CD4-positive, CD25-positive, alpha-beta regulatory T cell (primary cell): ENCODE data around the gene FARP1. TPM values are rescaled to one million over a fixed set of nuclear protein-coding genes. Genes with fewer than 3 reads are reported as not detected.
"Not testable (repeated sequence)": the region's sequence is repeated elsewhere in the genome, so short reads cannot be mapped to it uniquely, and the experiment has no call there.

Experiments
- ATAC-seq, 2 donors: fragments of 150-1000 bp; cut with Tn5 transposase; one replicate each; pipeline ENCODE4 v1.10.0; 2021; ENCODE audit warnings: low read depth in 2 of 2, moderate number of reproducible peaks in 2 of 2, moderate library complexity in 1 of 2
- DNase-seq, 3 donors: peaks; one replicate each; pipeline versions ENCODE4 v3.0.0 to v3.0.0-alpha.2; 2012 to 2022; ENCODE audit warnings: mixed read lengths in 1 of 3
- H3K27ac ChIP-seq: one replicate; pipeline ENCODE4 v1.7.0; 2013; ENCODE audit warnings: mild to moderate bottlenecking, low read length; ENCODE audit not compliant: insufficient read depth, poor library complexity, severe bottlenecking
- H3K27me3 ChIP-seq: one replicate; pipeline ENCODE4 v1.7.0; 2013; ENCODE audit warnings: low read length; ENCODE audit not compliant: control insufficient read depth, insufficient read depth
- H3K36me3 ChIP-seq: one replicate; pipeline ENCODE4 v1.7.0; 2013; ENCODE audit warnings: mild to moderate bottlenecking, low read length, moderate library complexity; ENCODE audit not compliant: control insufficient read depth, insufficient read depth
- H3K4me1 ChIP-seq: 2 replicates; pipeline ENCODE4 v1.7.0; 2013; ENCODE audit warnings: mild to moderate bottlenecking, low read length; ENCODE audit not compliant: insufficient read depth, control insufficient read depth, poor library complexity, severe bottlenecking
- H3K4me3 ChIP-seq: one replicate; pipeline ENCODE4 v1.7.0; 2013; ENCODE audit warnings: low read depth, mild to moderate bottlenecking, low read length, moderate library complexity
- H3K9me3 ChIP-seq, 2 experiments: 1 replicate in 1 of 2; 2 replicates in 1 of 2; pipeline ENCODE4 v1.7.0; 2013; ENCODE audit warnings: low read length in 2 of 2, mild to moderate bottlenecking in 1 of 2, moderate library complexity in 1 of 2; ENCODE audit not compliant: control insufficient read depth in 2 of 2
- H3K27ac Mint-ChIP-seq, 3 donors: one replicate each; pipeline ENCODE4 v1.8.0; 2020 to 2022; ENCODE audit warnings: mild to moderate bottlenecking in 3 of 3, mixed read lengths in 3 of 3, moderate library complexity in 2 of 3
- H3K27me3 Mint-ChIP-seq: one replicate; pipeline ENCODE4 v1.8.0; 2022; ENCODE audit warnings: mild to moderate bottlenecking, mixed read lengths
- H3K36me3 Mint-ChIP-seq: one replicate; pipeline ENCODE4 v1.8.0; 2020; ENCODE audit warnings: mixed read lengths
- H3K4me1 Mint-ChIP-seq, 4 donors: one replicate each; pipeline ENCODE4 v1.8.0; 2020 to 2022; ENCODE audit warnings: mixed read lengths in 4 of 4, mild to moderate bottlenecking in 1 of 4
- H3K4me3 Mint-ChIP-seq, 4 donors: one replicate each; pipeline ENCODE4 v1.8.0; 2020 to 2022; ENCODE audit warnings: mild to moderate bottlenecking in 4 of 4, mixed read lengths in 4 of 4, moderate library complexity in 3 of 4
- H3K9me3 Mint-ChIP-seq, 7 donors: one replicate each; pipeline ENCODE4 v1.8.0; 2020 to 2022; ENCODE audit warnings: mixed read lengths in 7 of 7, mild to moderate bottlenecking in 3 of 7, moderate library complexity in 2 of 7
- polyA plus RNA-seq, 4 donors: library from polyadenylated mRNA; unstranded; fragments of 300-500 nt; fragmentation: Illumina TruSeq; gene quantifications; one replicate each; pipeline ENCODE4 v1.2.3, GENCODE V29; 2021
- total RNA-seq: library from RNA; stranded (reverse); gene quantifications from one replicate; pipeline ENCODE4 v1.2.3, GENCODE V29; 2022

The FARP1 gene
- total and polyA plus RNA-seq, 5 donors from 2014 or later: 0.25 to 0.79 (median 0.46) TPM

DNA sequence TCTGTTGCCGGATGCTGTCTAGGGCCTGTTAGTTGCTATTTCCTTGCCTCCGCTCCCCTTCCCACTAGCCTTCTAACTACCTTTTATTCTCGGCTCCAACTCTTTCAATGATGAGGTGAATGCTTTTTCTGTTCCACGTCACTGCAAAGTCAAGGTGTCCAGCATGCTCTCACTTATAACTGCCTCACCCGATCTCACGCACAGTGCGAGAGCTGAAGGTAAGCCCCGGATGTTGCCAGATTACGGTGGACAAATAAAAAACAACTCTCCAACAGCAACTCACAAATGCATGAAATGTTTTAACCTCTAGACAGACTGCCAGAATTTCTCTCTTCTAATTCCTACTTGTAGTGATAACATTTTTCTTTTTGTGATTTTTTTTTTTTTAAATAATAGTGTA lies 264.1 kb downstream of the FARP1 start:
- ATAC-seq (no peak), DNase-seq (no peak)
- Histone ChIP-seq H3K36me3 (no peaks in the 10 kb centered on the region), H3K27me3 (peaks cover 14% of the 10 kb centered on the region), H3K27ac (no peak overlapping the region), H3K9me3 (no peaks in the 10 kb centered on the region), H3K4me1 (no peaks in the 10 kb centered on the region), H3K4me3 (no peak overlapping the region)
- H3K36me3 Mint-ChIP-seq: no peaks in the 10 kb centered on the region
- H3K27me3 Mint-ChIP-seq: peaks cover 22% of the 10 kb centered on the region
- H3K4me1 Mint-ChIP-seq: peaks cover 0 to 3% (median under 1%) of the 10 kb centered on the region in 4 donors
- no peak overlapping the region for H3K27ac Mint-ChIP-seq
- no peak overlapping the region for H3K4me3 Mint-ChIP-seq
- H3K9me3 Mint-ChIP-seq: no peaks in the 10 kb centered on the region

DNA sequence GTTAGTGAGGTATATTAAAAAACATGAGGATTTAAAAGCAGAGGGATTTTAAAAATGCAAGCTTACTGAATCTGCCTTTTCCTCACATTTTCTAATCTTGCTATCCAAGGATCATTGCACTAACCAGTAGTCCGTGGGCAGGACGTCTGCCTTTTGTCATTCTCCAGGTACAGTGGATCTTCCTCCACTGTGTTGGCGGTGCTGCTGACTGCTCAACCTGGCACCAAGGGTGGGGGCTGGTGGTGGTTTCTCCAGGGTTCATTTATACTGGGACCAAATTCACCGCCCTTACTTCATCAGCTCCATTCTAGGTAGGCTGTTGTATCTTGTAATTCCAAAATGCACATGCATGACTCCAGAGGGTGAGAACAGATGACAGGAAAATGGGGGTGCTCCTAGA lies 264.7 kb downstream of the FARP1 start:
- peaks cover 28% of the 10 kb centered on the region for H3K27me3 Mint-ChIP-seq
- Histone ChIP-seq H3K9me3 (no peaks in the 10 kb centered on the region), H3K36me3 (no peaks in the 10 kb centered on the region), H3K27ac (no peak overlapping the region), H3K4me1 (no peaks in the 10 kb centered on the region), H3K4me3 (no peak overlapping the region), H3K27me3 (peaks cover 15% of the 10 kb centered on the region)
- H3K36me3 Mint-ChIP-seq: no peaks in the 10 kb centered on the region
- H3K4me1 Mint-ChIP-seq: peaks cover 0 to 7% (median 1%) of the 10 kb centered on the region in 4 donors
- no peaks in the 10 kb centered on the region for H3K9me3 Mint-ChIP-seq
- ATAC-seq (no peak), DNase-seq (no peak)
- no peak overlapping the region for H3K4me3 Mint-ChIP-seq
- H3K27ac Mint-ChIP-seq: no peak overlapping the region

DNA sequence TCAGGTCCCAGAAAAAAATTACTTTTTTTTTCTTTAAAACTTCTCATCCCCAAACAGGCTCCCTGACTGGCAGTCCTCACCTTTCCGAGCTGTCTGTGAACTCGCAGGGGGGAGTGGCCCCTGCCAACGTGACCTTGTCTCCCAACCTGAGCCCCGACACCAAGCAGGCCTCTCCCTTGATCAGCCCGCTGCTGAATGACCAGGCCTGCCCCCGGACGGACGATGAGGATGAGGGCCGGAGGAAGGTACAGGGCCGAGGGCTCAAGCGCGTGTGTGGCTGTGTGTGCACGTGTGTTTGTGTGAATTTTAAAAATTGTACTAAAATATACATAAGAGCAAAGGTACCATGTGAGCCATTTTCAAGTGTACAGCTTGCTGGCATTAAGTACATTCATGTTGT lies 266.4 kb downstream of the FARP1 start:
- H3K4me1 ChIP-seq: no peaks in the 10 kb centered on the region
- no peaks in the 10 kb centered on the region for H3K36me3 Mint-ChIP-seq
- no peak overlapping the region for H3K27ac ChIP-seq
- no peak overlapping the region for H3K4me3 Mint-ChIP-seq
- H3K27ac Mint-ChIP-seq: no peak overlapping the region
- H3K36me3 ChIP-seq: no peaks in the 10 kb centered on the region
- H3K4me3 ChIP-seq: no peak overlapping the region
- no peaks in the 10 kb centered on the region for H3K9me3 Mint-ChIP-seq
- peaks cover 44% of the 10 kb centered on the region for H3K27me3 Mint-ChIP-seq
- peaks cover 16% of the 10 kb centered on the region for H3K27me3 ChIP-seq
- ATAC-seq: no peak
- no peak for DNase-seq
- H3K9me3 ChIP-seq: no peaks in the 10 kb centered on the region
- H3K4me1 Mint-ChIP-seq: peaks cover 0 to 7% (median 1%) of the 10 kb centered on the region in 4 donors

DNA sequence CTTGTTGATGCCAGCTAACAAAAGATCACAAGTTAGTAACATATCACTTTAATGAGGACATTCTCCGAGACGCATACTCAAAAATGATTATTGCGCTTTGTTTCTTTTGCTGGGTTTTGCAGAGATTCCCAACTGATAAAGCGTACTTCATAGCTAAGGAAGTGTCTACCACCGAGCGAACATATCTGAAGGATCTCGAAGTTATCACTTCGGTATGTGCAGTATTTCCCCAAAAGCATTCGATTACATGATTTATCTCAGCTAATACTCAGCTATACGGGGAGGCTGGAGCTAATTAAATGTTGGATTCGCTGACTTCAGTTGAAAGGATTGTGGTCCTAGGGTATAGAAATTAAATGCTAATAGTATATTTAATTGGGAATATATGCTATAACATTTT lies 267.7 kb downstream of the FARP1 start:
- H3K27ac ChIP-seq: no peak overlapping the region
- H3K4me1 ChIP-seq: no peaks in the 10 kb centered on the region
- H3K9me3 Mint-ChIP-seq: no peaks in the 10 kb centered on the region
- H3K4me3 ChIP-seq: no peak overlapping the region
- no peaks in the 10 kb centered on the region for H3K9me3 ChIP-seq
- H3K27me3 Mint-ChIP-seq: peaks cover 46% of the 10 kb centered on the region
- H3K27ac Mint-ChIP-seq: no peak overlapping the region
- H3K36me3 Mint-ChIP-seq: no peaks in the 10 kb centered on the region
- H3K4me1 Mint-ChIP-seq: peaks cover 0 to 7% (median 1%) of the 10 kb centered on the region in 4 donors
- no peaks in the 10 kb centered on the region for H3K36me3 ChIP-seq
- no peak overlapping the region for H3K4me3 Mint-ChIP-seq
- H3K27me3 ChIP-seq: peaks cover 17% of the 10 kb centered on the region
- DNase-seq (no peak), ATAC-seq (no peak)

DNA sequence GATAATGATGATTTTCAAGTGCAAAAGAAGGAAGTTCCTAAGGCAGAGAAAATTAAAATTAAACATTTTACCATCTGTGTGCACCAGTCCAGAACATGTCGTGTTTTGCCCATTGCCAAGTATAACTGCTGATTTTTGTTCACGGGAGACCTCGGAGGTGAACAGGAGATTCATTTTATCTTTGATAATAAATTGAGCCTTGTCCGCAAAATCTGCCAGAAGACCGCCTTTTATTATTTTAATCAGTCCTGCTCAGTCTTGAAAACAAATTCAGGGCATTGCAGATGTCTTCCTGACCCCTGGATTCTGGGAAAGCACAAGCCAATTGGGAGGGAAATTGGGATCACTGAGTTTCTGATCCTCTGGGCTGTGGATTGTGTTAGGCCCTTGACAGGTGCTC lies 268.1 kb downstream of the FARP1 start:
- Mint-ChIP-seq H3K27me3 (peaks cover 43% of the 10 kb centered on the region), H3K4me3 (no peak overlapping the region)

DNA sequence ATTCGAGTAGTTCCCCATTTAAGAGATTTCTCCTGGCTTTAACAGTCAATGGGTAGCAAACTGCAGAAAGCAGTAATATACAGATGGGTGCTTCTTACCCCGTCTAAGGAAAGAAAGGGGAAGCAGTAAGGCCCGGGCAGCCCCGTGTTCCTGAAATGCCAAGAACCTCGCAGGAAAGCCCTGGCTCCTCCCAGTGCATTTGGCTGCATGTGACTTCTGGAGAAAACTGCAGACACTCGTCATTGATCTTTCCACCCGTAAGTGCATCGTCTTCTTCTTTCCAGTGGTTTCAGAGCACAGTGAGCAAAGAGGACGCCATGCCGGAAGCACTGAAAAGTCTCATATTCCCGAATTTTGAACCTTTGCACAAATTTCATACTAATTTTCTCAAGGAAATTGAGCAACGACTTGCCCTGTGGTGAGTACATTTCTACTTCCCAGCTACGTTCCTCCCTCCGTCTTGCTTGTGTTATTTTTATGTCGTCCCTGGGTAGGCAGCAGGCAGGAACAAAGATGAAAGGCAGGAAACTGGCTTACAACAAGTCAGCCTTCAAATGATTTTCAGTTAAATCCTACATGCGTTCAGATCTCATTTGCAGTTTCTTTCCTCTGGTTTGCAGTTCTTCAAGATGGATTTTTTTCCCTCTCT lies 268.8 kb downstream of the FARP1 start:
- H3K4me3 ChIP-seq: peak overlapping the region; percentile 60
- ATAC-seq (no peak), DNase-seq (peak in 1 of 3 donors; percentile 12)
- H3K4me1 Mint-ChIP-seq: peaks cover 0 to 7% (median 1%) of the 10 kb centered on the region in 4 donors
- peaks cover 15% of the 10 kb centered on the region for H3K27me3 ChIP-seq
- peak overlapping the region in 1 of 3 donors; percentile 6 for H3K27ac Mint-ChIP-seq
- no peak overlapping the region for H3K27ac ChIP-seq
- no peaks in the 10 kb centered on the region for H3K36me3 ChIP-seq
- H3K36me3 Mint-ChIP-seq: peaks cover under 1% of the 10 kb centered on the region
- H3K27me3 Mint-ChIP-seq: peaks cover 42% of the 10 kb centered on the region
- H3K9me3 Mint-ChIP-seq: peaks cover 0 to under 1% (median 0%) of the 10 kb centered on the region in 7 donors
- no peaks in the 10 kb centered on the region for H3K4me1 ChIP-seq
- peak overlapping the region in 2 of 4 donors; percentile 34 to 71 for H3K4me3 Mint-ChIP-seq
- H3K9me3 ChIP-seq: no peaks in the 10 kb centered on the region

More for the DNA sequence above, 268.1 kb downstream of the FARP1 start:
- Histone ChIP-seq H3K4me3 (no peak overlapping the region), H3K4me1 (no peaks in the 10 kb centered on the region), H3K36me3 (no peaks in the 10 kb centered on the region), H3K27me3 (peaks cover 17% of the 10 kb centered on the region), H3K9me3 (no peaks in the 10 kb centered on the region), H3K27ac (no peak overlapping the region)
- DNase-seq (no peak), ATAC-seq (no peak)
- H3K4me1 Mint-ChIP-seq: peaks cover 0 to 7% (median 1%) of the 10 kb centered on the region in 4 donors
- H3K36me3 Mint-ChIP-seq: no peaks in the 10 kb centered on the region
- H3K27ac Mint-ChIP-seq: peak overlapping the region in 1 of 3 donors; percentile 7
- no peaks in the 10 kb centered on the region for H3K9me3 Mint-ChIP-seq

DNA sequence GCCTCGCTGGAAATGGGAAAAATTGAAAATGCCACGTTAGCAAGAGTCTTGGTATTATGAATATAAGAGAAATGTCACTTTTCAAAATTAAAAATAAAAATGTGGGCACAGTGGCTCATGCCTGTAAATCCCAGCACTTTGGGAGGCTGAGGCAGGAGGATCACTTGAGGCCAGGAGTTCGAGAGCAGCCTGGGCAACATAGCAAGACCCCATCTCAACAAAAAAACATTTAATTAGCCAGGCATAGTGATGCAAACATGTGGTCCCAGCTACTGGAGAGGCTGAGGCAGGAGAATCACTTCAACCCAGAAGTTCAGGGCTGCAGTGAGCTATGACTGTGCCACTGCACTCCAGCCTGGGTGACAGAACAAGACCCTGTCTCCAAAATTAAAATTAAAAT lies 270.4 kb downstream of the FARP1 start:
- H3K27me3 Mint-ChIP-seq: peaks cover 51% of the 10 kb centered on the region
- H3K4me1 Mint-ChIP-seq: not testable (repeated sequence)

DNA sequence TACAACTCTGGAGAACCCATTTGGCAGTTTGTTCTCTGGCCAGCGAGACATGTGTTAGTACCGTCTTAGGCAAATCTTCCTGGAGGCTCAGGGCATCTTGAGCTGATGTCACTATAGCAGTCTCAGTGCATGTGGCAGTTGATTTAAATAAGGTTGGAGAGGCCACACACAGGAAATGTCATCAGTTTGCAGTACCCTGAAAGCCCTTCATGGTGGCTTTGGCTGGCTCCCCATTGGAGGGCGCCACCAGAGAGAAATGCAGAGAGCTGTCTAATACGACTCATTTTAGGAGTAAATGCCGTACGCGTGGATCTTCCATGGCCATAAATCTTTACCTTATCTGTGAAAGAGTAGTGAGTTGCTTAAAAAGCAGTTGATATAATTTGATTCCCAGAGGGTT lies 270.9 kb downstream of the FARP1 start:
- Mint-ChIP-seq H3K4me1 (peaks cover 0 to 7% (median 1%) of the 10 kb centered on the region in 4 donors), H3K27ac (no peak overlapping the region), H3K4me3 (no peak overlapping the region), H3K9me3 (peaks cover 0 to 5% (median 0%) of the 10 kb centered on the region in 7 donors), H3K27me3 (peaks cover 50% of the 10 kb centered on the region), H3K36me3 (peaks cover 4% of the 10 kb centered on the region)
- Histone ChIP-seq H3K9me3 (no peaks in the 10 kb centered on the region), H3K4me3 (no peak overlapping the region), H3K27ac (no peak overlapping the region), H3K4me1 (no peaks in the 10 kb centered on the region), H3K36me3 (no peaks in the 10 kb centered on the region), H3K27me3 (peaks cover 14% of the 10 kb centered on the region)
- ATAC-seq (no peak), DNase-seq (no peak)

More for the DNA sequence above, 270.4 kb downstream of the FARP1 start:
- ATAC-seq, H3K36me3 ChIP-seq, H3K36me3 Mint-ChIP-seq, H3K4me1 ChIP-seq, H3K9me3 Mint-ChIP-seq, H3K27ac ChIP-seq, H3K4me3 ChIP-seq, H3K4me3 Mint-ChIP-seq, DNase-seq, H3K9me3 ChIP-seq: not testable (repeated sequence)
- H3K27me3 ChIP-seq: peaks cover 14% of the 10 kb centered on the region
- H3K27ac Mint-ChIP-seq: peak overlapping the region in 1 of 3 donors; percentile 59
